Keratinocyte (primary cell): ENCODE measurements around the gene DLG2. TPM values are rescaled to one million over a fixed set of nuclear protein-coding genes. Genes with fewer than 3 reads are reported as not detected.

Experiments used
- DNase-seq: peaks from one replicate; pipeline ENCODE4 v3.0.0-alpha.2; 2011; ENCODE audit warnings: low read depth, missing footprints, low spot score
- FAIRE-seq: peaks from 2 replicates; lab custom pipeline; 2011; peaks lifted over from hg19 to GRCh38; lab: Jason Lieb, UNC
- H2AFZ ChIP-seq: 2 replicates; pipeline ENCODE4 v1.6.0; 2012; ENCODE audit warnings: low read length, control low read depth, inconsistent platforms; ENCODE audit not compliant: control insufficient read depth
- H3K27ac ChIP-seq: 2 replicates; pipeline ENCODE4 v1.5.1; 2011; ENCODE audit warnings: low read length; ENCODE audit not compliant: control insufficient read depth, insufficient read depth
- H3K27me3 ChIP-seq: 3 replicates; pipeline ENCODE4 v1.6.0; 2011; ENCODE audit warnings: low read length; ENCODE audit not compliant: control insufficient read depth, insufficient read depth; ENCODE audit errors: extremely low read depth
- H3K36me3 ChIP-seq, 2 experiments: 2 replicates in 1 of 2; 3 replicates in 1 of 2; pipeline ENCODE4 v1.5.1; 2011; ENCODE audit warnings: low read length in 2 of 2, mild to moderate bottlenecking in 1 of 2; ENCODE audit not compliant: control insufficient read depth in 2 of 2, insufficient read depth in 2 of 2; ENCODE audit errors: extremely low read depth in 1 of 2
- H3K4me1 ChIP-seq: 3 replicates; pipeline ENCODE4 v1.5.1; 2011; ENCODE audit warnings: low read length; ENCODE audit not compliant: control insufficient read depth, insufficient read depth; ENCODE audit errors: extremely low read depth
- H3K4me2 ChIP-seq: 3 replicates; pipeline ENCODE4 v1.6.0; 2011; ENCODE audit warnings: low read depth, low read length; ENCODE audit not compliant: control insufficient read depth, insufficient read depth; ENCODE audit errors: extremely low read depth
- H3K4me3 ChIP-seq, 3 experiments: fragments of 200-600 bp in 1 of 3; sonication (generic) in 1 of 3; 2 replicates in 2 of 3; 3 replicates in 1 of 3; pipeline ENCODE4 v1.5.1; 2011 to 2016; ENCODE audit warnings: low read length in 3 of 3, mild to moderate bottlenecking in 3 of 3, control low read depth in 2 of 3, inconsistent platforms in 1 of 3, low read depth in 1 of 3, mixed read lengths in 1 of 3, mixed run types in 1 of 3, moderate library complexity in 1 of 3; ENCODE audit not compliant: control insufficient read depth in 2 of 3, insufficient read depth in 2 of 3; ENCODE audit errors: extremely low read depth in 1 of 3
- H3K79me2 ChIP-seq: 2 replicates; pipeline ENCODE4 v1.6.0; 2012; ENCODE audit warnings: low read length; ENCODE audit not compliant: control insufficient read depth, insufficient read depth
- H3K9ac ChIP-seq: 3 replicates; pipeline ENCODE4 v1.6.0; 2011; ENCODE audit warnings: low read length; ENCODE audit not compliant: control insufficient read depth, insufficient read depth; ENCODE audit errors: extremely low read depth
- H3K9me1 ChIP-seq: 3 replicates; pipeline ENCODE4 v1.6.0; 2011; ENCODE audit warnings: low read length; ENCODE audit not compliant: control insufficient read depth, insufficient read depth; ENCODE audit errors: extremely low read depth
- H3K9me3 ChIP-seq: 2 replicates; pipeline ENCODE4 v1.5.1; 2012; ENCODE audit warnings: low read depth, low read length; ENCODE audit not compliant: control insufficient read depth
- H4K20me1 ChIP-seq: 3 replicates; pipeline ENCODE4 v1.6.0; 2011; ENCODE audit warnings: low read length; ENCODE audit not compliant: control insufficient read depth, insufficient read depth; ENCODE audit errors: extremely low read depth
- CTCF ChIP-seq, 3 experiments: IDR thresholded peaks in 1 of 3; conservative IDR thresholded peaks in 1 of 3; optimal IDR thresholded peaks in 1 of 3; 2 replicates in 2 of 3; 3 replicates in 1 of 3; pipeline versions ENCODE3 to v1.5.1; 2011; ENCODE audit warnings: low read length in 3 of 3, mild to moderate bottlenecking in 3 of 3, moderate library complexity in 2 of 3, control low read depth in 1 of 3, inconsistent platforms in 1 of 3; ENCODE audit not compliant: insufficient read depth in 2 of 3; ENCODE audit errors: extremely low read depth in 1 of 3
- EZH2 ChIP-seq: IDR thresholded peaks from one replicate; pipeline ENCODE4 v1.6.1; 2012; ENCODE audit warnings: inconsistent platforms, mild to moderate bottlenecking, low read length, moderate library complexity
- dilution Hi-C: fragments of 300-500 bp; cut with MboI; formaldehyde crosslinking; loops from one replicate; pipeline ENCODE4 v1.7.0; 2020; ENCODE audit warnings: low sequenced_read_pairs; ENCODE audit not compliant: extremely low pct_ligation_motif_present
- polyA plus RNA-seq, 5 experiments: library from polyadenylated mRNA; depleted of rRNA in 3 of 5; stranded (reverse) in 3 of 5; stranded (forward) in 1 of 5; unstranded in 1 of 5; fragments of >200 nt; gene quantifications; 1 replicate in 1 of 5; 2 replicates in 3 of 5; 3 replicates in 1 of 5; pipeline versions ENCODE4 v1.2.1 to v1.2.3, GENCODE V29; 2011 to 2012; ENCODE audit warnings: missing spikeins in 2 of 5, low read depth in 1 of 5, low replicate concordance in 1 of 5

The DLG2 gene
- polyA plus RNA-seq, 1 donor (not counting 4 experiments of a cell fraction or from before 2014, with no cell fraction given) = 0.55 TPM

GRCh38 chr11:83862033-83862432 is 1765.1 kb downstream of the DLG2 start:
- DNase-seq = no peak
- no peaks in the 10 kb centered on the region for H3K79me2 ChIP-seq
- H3K4me1 ChIP-seq = peaks cover 26% of the 10 kb centered on the region
- H3K4me3 ChIP-seq = no peak overlapping the region
- no peaks in the 10 kb centered on the region for H3K9me1 ChIP-seq
- H4K20me1 ChIP-seq = no peaks in the 10 kb centered on the region
- TF ChIP-seq CTCF (optimal IDR thresholded peaks at IDR 0.05 in 1 of 3, IDR thresholded peaks at IDR 0.05 in 1 of 3, conservative IDR thresholded peaks at IDR 0.05 in 1 of 3; ENCODE audit: extremely low read depth in 1 of 3, insufficient read depth in 2 of 3, low read length in 3 of 3) = no peak
- no peak for TF ChIP-seq EZH2
- H2AFZ ChIP-seq = no peak overlapping the region
- dilution Hi-C loops = no loop called here
- no peaks in the 10 kb centered on the region for H3K27me3 ChIP-seq
- H3K4me2 ChIP-seq = no peak overlapping the region
- H3K36me3 ChIP-seq = no peaks in the 10 kb centered on the region
- no peak overlapping the region for H3K27ac ChIP-seq
- no peak for FAIRE-seq
- no peak overlapping the region for H3K9ac ChIP-seq
- no peaks in the 10 kb centered on the region for H3K9me3 ChIP-seq

- FAIRE-seq (no peak), DNase-seq (no peak)
- Histone ChIP-seq H3K9me1 (no peaks in the 10 kb centered on the region), H3K27ac (no peak overlapping the region), H2AFZ (no peak overlapping the region), H4K20me1 (no peaks in the 10 kb centered on the region), H3K9ac (no peak overlapping the region), H3K79me2 (no peaks in the 10 kb centered on the region), H3K27me3 (no peaks in the 10 kb centered on the region), H3K4me1 (peaks cover 11% of the 10 kb centered on the region), H3K4me3 (no peak overlapping the region), H3K4me2 (no peak overlapping the region), H3K9me3 (no peaks in the 10 kb centered on the region), H3K36me3 (no peaks in the 10 kb centered on the region)
- no peak for TF ChIP-seq EZH2
- TF ChIP-seq CTCF (optimal IDR thresholded peaks at IDR 0.05 in 1 of 3, IDR thresholded peaks at IDR 0.05 in 1 of 3, conservative IDR thresholded peaks at IDR 0.05 in 1 of 3; ENCODE audit: extremely low read depth in 1 of 3, insufficient read depth in 2 of 3, low read length in 3 of 3) = no peak
- dilution Hi-C loops = no loop called here
Observed at GRCh38 chr11:83858694-83859093, 1768.5 kb downstream of the DLG2 start.
